Measurements from ENCODE around the gene ERC2.

GRCh38 chr3:56295161-56295560 lies 173.1 kb downstream of the ERC2 start:
- no peak for TF ChIP-seq CTCF (IDR thresholded peaks at IDR 0.05)
- no peak for TF ChIP-seq POLR2AphosphoS5 (IDR thresholded peaks at IDR 0.05)
- no peak for TF ChIP-seq EP300 (IDR thresholded peaks at IDR 0.05)
- TF ChIP-seq POLR2A (IDR thresholded peaks at IDR 0.05): no peak
